ENCODE results near the gene RAB26.
"Not testable (repeated sequence)": the region's sequence is repeated elsewhere in the genome, so short reads cannot be mapped to it uniquely, and the experiment has no call there.

RAB26 gene

DNA sequence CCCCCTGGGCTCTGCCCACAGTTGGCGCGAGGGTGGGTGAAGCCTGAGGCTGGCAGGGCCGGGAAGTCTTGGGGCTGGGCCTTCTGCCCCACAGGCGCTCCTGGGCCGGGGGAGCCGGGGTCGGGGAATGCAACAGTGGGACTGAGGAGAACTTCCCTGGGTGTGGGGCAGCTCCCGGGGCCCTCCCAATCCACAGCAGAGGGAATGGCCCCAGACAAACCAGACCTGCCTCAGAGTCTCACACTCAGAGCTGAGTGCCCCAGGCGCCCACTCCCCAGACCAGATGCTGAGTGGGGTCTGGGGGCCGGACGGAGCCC lies 24.1 kb upstream of the RAB26 start:
- H3K27ac Mint-ChIP-seq; H3K4me3 Mint-ChIP-seq; intact Hi-C loops (cut with micrococcal nuclease); H3K9me3 Mint-ChIP-seq; H3K36me3 Mint-ChIP-seq (ENCODE audit: low read depth): not testable (repeated sequence)
- H3K27me3 Mint-ChIP-seq = peaks cover 19% of the 10 kb centered on the region
- H3K4me1 Mint-ChIP-seq (ENCODE audit: low read depth) = peaks cover 47% of the 10 kb centered on the region

GRCh38 chr16:2124694-2125444 lies 23.6 kb upstream of the RAB26 start:
- Mint-ChIP-seq H3K27ac (peak overlapping the region; percentile 33), H3K27me3 (peaks cover 19% of the 10 kb centered on the region), H3K4me1 (ENCODE audit: low read depth) (peaks cover 47% of the 10 kb centered on the region), H3K4me3 (peak overlapping the region; percentile 60)
- H3K36me3 Mint-ChIP-seq (ENCODE audit: low read depth); intact Hi-C loops (cut with micrococcal nuclease); H3K9me3 Mint-ChIP-seq: not testable (repeated sequence)

GRCh38 chr16:2125609-2126008 lies 22.8 kb upstream of the RAB26 start:
- H3K36me3 Mint-ChIP-seq (ENCODE audit: low read depth); H3K9me3 Mint-ChIP-seq; intact Hi-C loops (cut with micrococcal nuclease): not testable (repeated sequence)
- H3K4me1 Mint-ChIP-seq (ENCODE audit: low read depth) = peaks cover 47% of the 10 kb centered on the region
- H3K27me3 Mint-ChIP-seq = peaks cover 19% of the 10 kb centered on the region
- H3K4me3 Mint-ChIP-seq = peak overlapping the region; percentile 60
- peak overlapping the region; percentile 33 for H3K27ac Mint-ChIP-seq

GRCh38 chr16:2126161-2126743 lies 22.2 kb upstream of the RAB26 start:
- H3K4me1 Mint-ChIP-seq (ENCODE audit: low read depth) = peaks cover 47% of the 10 kb centered on the region
- intact Hi-C loops (cut with micrococcal nuclease); H3K9me3 Mint-ChIP-seq; H3K4me3 Mint-ChIP-seq; H3K36me3 Mint-ChIP-seq (ENCODE audit: low read depth): not testable (repeated sequence)
- peaks cover 19% of the 10 kb centered on the region for H3K27me3 Mint-ChIP-seq
- peak overlapping the region; percentile 17 for H3K27ac Mint-ChIP-seq

DNA sequence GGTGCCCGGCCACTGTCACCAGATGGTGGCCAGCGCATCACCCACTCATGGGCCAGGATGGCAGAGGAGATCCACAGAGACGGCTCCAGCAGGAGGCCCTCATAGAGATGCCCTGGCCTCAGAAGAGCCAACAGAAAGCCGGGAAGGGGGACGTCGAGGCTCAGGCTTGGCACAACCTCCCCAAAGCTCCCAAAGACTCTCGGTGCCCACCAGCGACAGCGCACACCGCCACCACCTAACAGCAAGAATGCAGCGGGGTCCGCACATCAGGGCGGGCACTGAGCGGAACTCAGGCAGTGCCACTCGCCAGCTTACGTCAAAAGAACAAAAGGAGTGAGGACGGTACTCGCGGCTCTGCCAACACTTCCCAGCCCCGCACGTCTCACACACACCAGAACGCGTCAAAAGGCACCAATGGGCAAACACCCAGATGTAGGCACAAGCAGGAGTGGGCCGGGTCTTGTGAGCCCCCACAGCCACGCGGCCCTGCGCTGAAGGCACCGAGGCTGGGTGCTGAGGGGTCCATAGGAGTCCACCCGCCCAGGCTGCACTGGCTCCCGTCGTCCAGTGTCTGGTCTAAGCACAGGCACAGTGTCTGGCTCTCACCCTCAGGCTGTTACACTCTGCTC lies 21.4 kb upstream of the RAB26 start:
- Mint-ChIP-seq H3K4me1 (ENCODE audit: low read depth) (peaks cover 47% of the 10 kb centered on the region), H3K27me3 (peaks cover 19% of the 10 kb centered on the region)
- H3K27ac Mint-ChIP-seq; H3K36me3 Mint-ChIP-seq (ENCODE audit: low read depth); H3K4me3 Mint-ChIP-seq; intact Hi-C loops (cut with micrococcal nuclease); H3K9me3 Mint-ChIP-seq: not testable (repeated sequence)

DNA sequence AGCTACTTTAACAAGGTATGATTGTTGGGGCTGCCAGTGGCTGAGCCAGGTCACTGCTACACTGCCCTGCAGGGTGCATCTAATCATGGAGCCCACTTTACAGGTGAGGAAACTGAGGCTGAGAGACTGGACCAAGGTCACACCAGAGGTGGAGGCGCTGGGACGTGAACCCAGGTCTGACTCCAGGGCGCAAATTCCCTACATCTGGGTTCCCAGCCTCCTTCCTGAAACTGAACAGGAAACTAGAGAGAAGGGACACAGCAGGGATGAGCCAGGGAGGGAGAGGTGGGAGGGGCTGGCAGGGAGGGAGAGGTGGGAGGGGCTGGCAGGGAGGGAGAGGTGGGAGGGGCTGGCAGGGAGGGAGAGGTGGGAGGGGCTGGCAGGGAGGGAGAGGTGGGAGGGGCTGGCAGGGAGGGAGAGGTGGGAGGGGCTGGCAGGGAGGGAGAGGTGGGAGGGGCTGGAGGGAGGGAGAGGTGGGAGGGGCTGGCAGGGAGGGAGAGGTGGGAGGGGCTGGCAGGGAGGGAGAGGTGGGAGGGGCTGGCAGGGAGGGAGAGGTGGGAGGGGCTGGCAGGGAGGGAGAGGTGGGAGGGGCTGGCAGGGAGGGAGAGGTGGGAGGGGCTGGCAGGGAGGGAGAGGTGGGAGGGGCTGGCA lies 20.7 kb upstream of the RAB26 start:
- intact Hi-C loops (cut with micrococcal nuclease); H3K36me3 Mint-ChIP-seq (ENCODE audit: low read depth); H3K9me3 Mint-ChIP-seq: not testable (repeated sequence)
- peaks cover 19% of the 10 kb centered on the region for H3K27me3 Mint-ChIP-seq
- peak overlapping the region; percentile 76 for H3K27ac Mint-ChIP-seq
- H3K4me1 Mint-ChIP-seq (ENCODE audit: low read depth) = peaks cover 41% of the 10 kb centered on the region
- H3K4me3 Mint-ChIP-seq = peak overlapping the region; percentile 48

DNA sequence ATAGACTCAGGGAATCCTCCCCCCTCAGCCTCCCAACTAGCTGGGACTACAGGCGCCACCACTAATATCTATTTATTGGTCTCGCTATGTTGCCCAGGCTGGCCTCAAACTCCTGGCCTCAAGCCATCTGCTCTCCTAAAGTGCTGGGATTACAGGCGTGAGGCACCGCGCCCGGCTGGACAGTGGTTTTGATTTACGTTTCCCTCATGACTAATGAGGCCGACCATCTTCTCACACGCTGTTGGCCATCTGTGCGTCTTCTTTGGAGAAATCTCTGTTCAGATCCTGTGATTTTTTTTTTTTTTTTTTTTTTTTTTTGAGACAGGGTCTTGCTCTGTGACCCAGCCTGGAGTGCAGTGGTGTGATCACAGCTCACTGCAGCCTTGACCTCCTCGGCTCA lies 19.2 kb upstream of the RAB26 start:
- H3K36me3 Mint-ChIP-seq (ENCODE audit: low read depth); H3K27ac Mint-ChIP-seq; H3K9me3 Mint-ChIP-seq; H3K4me3 Mint-ChIP-seq; intact Hi-C loops (cut with micrococcal nuclease): not testable (repeated sequence)
- Mint-ChIP-seq H3K27me3 (peaks cover 19% of the 10 kb centered on the region), H3K4me1 (ENCODE audit: low read depth) (peaks cover 46% of the 10 kb centered on the region)

GRCh38 chr16:2129890-2130447 lies 18.5 kb upstream of the RAB26 start:
- H3K4me3 Mint-ChIP-seq; H3K36me3 Mint-ChIP-seq (ENCODE audit: low read depth); H3K27ac Mint-ChIP-seq; intact Hi-C loops (cut with micrococcal nuclease); H3K9me3 Mint-ChIP-seq: not testable (repeated sequence)
- Mint-ChIP-seq H3K4me1 (ENCODE audit: low read depth) (peaks cover 46% of the 10 kb centered on the region), H3K27me3 (peaks cover 13% of the 10 kb centered on the region)

- H3K27ac Mint-ChIP-seq; H3K9me3 Mint-ChIP-seq; intact Hi-C loops (cut with micrococcal nuclease); H3K36me3 Mint-ChIP-seq (ENCODE audit: low read depth); H3K27me3 Mint-ChIP-seq; H3K4me3 Mint-ChIP-seq: not testable (repeated sequence)
- H3K4me1 Mint-ChIP-seq (ENCODE audit: low read depth) = peaks cover 23% of the 10 kb centered on the region
Measured at GRCh38 chr16:2133797-2134196, 14.6 kb upstream of the RAB26 start.

DNA sequence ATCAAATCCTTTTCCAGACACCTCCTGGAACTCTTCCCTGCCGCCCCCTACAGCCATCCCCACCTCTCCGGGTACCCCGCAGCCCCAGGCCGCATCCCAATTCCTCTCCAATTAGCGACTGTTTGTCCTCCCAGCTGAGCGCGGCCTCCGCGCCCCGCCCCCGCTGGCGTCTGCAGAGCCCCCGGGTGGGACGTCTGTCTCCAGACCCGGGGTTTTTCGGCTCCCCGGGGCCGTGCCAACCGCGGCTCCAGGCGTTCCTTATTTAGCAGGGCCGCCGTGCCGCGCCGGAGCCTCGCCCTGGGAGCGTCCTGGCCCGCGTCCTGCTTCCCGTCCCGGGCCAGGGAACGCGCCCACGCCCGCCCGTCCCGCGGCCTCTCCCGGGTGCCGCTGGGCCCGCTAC lies 13.4 kb upstream of the RAB26 start:
- peaks cover 23% of the 10 kb centered on the region for H3K4me1 Mint-ChIP-seq (ENCODE audit: low read depth)
- H3K27ac Mint-ChIP-seq = peak overlapping the region; percentile 85
- H3K9me3 Mint-ChIP-seq; H3K36me3 Mint-ChIP-seq (ENCODE audit: low read depth); intact Hi-C loops (cut with micrococcal nuclease); H3K27me3 Mint-ChIP-seq: not testable (repeated sequence)
- H3K4me3 Mint-ChIP-seq = peak overlapping the region; percentile 86

- H3K4me1 Mint-ChIP-seq (ENCODE audit: low read depth) = peaks cover 28% of the 10 kb centered on the region
- peak within 1 kb of the TSS; percentile 85 for H3K27ac Mint-ChIP-seq
- H3K4me3 Mint-ChIP-seq = peak within 1 kb of the TSS; percentile 87
- H3K27me3 Mint-ChIP-seq; H3K36me3 Mint-ChIP-seq (ENCODE audit: low read depth); H3K9me3 Mint-ChIP-seq; intact Hi-C loops (cut with micrococcal nuclease): not testable (repeated sequence)
Measured at GRCh38 chr16:2135770-2136490, 12.5 kb upstream of the RAB26 start, which contains the start of gene PKD1. Gene PKD1 (minus strand): TSS chr16:2135898. CDS start chr16:2135689, 209 bp downstream.

- H3K36me3 Mint-ChIP-seq (ENCODE audit: low read depth) = no peaks in the 10 kb centered on the region
- intact Hi-C loops (cut with micrococcal nuclease) = no loop called here
- H3K4me1 Mint-ChIP-seq (ENCODE audit: low read depth) = peaks cover 11% of the 10 kb centered on the region
- H3K9me3 Mint-ChIP-seq = no peaks in the 10 kb centered on the region
- peaks cover 21% of the 10 kb centered on the region for H3K27me3 Mint-ChIP-seq
- no peak overlapping the region for H3K4me3 Mint-ChIP-seq
- H3K27ac Mint-ChIP-seq = no peak overlapping the region
Measured at GRCh38 chr16:2142942-2143877, 5.2 kb upstream of the RAB26 start.

Measured in dendritic cell treated with granulocyte-macrophage colony-stimulating factor and Interleukin-4, amounts not matched to agents 40 ng/mL and 50 ng/mL, for 4 days (primary cell).